DND-41 (cell line): ENCODE measurements around the gene AP2A2.

Experiments
- CTCF ChIP-seq: IDR thresholded peaks from 2 replicates; pipeline ENCODE4 v1.5.1; 2012; ENCODE audit warnings: borderline replicate concordance, low read length, moderate library complexity, mild to moderate bottlenecking; ENCODE audit not compliant: poor library complexity, severe bottlenecking; ENCODE audit errors: extremely low read depth
- EZH2 ChIP-seq: IDR thresholded peaks from 3 replicates; pipeline ENCODE4 v1.6.1; 2012; ENCODE audit warnings: borderline replicate concordance, low read depth, mild to moderate bottlenecking, moderate library complexity, low read length, inconsistent platforms; ENCODE audit not compliant: severe bottlenecking

GRCh38 chr11:1043563-1044096 is 118.0 kb downstream of the AP2A2 start:
- TF ChIP-seq CTCF: no peak
- no peak for TF ChIP-seq EZH2
